Activated CD4-positive, alpha-beta T cell treated with anti-CD3 and anti-CD28 coated beads, Interleukin-2, amount 50 U/mL, for 16 hours (primary cell): ENCODE results near the gene PSORS1C2.
A peak's percentile ranks its signal among the peaks of the same experiment; 100 is the strongest.

Source experiments
- DNase-seq: peaks from one replicate; pipeline ENCODE4 v3.0.0-alpha.2; 2020

PSORS1C2 gene

GRCh38 chr6:31135710-31136109 is 3.2 kb downstream of the PSORS1C2 start:
- no peak for DNase-seq

GRCh38 chr6:31132806-31133205 is 6.1 kb downstream of the PSORS1C2 start:
- DNase-seq = no peak

GRCh38 chr6:31131595-31131994 is 7.3 kb downstream of the PSORS1C2 start:
- DNase-seq = no peak

GRCh38 chr6:31130751-31131150 is 8.1 kb downstream of the PSORS1C2 start:
- DNase-seq = no peak

GRCh38 chr6:31129130-31129529 is 9.7 kb downstream of the PSORS1C2 start:
- DNase-seq = no peak

- DNase-seq = peak; percentile 65
Observed at GRCh38 chr6:31128093-31128676, 10.7 kb downstream of the PSORS1C2 start.

GRCh38 chr6:31126396-31127175 is 12.3 kb downstream of the PSORS1C2 start:
- DNase-seq = no peak

GRCh38 chr6:31125586-31126363 is 13.1 kb downstream of the PSORS1C2 start:
- DNase-seq = no peak

GRCh38 chr6:31125162-31125561 is 13.7 kb downstream of the PSORS1C2 start:
- DNase-seq = no peak

- DNase-seq = no peak
Observed at GRCh38 chr6:31122791-31123706, 15.8 kb downstream of the PSORS1C2 start.

- no peak for DNase-seq
Observed at GRCh38 chr6:31121131-31121790, 17.6 kb downstream of the PSORS1C2 start.

- no peak for DNase-seq
Observed at GRCh38 chr6:31120151-31120915, 18.5 kb downstream of the PSORS1C2 start, which contains the start of gene CDSN. CDSN (minus strand) TSS chr6:31120446; CDS start chr6:31120419, 27 bp downstream.

- no peak for DNase-seq
Observed at GRCh38 chr6:31118178-31118577, 20.7 kb downstream of the PSORS1C2 start.

GRCh38 chr6:31116661-31117385 is 22.0 kb downstream of the PSORS1C2 start:
- no peak for DNase-seq

- DNase-seq = no peak
Observed at GRCh38 chr6:31115941-31116560, 22.8 kb downstream of the PSORS1C2 start.

- DNase-seq = no peak
Observed at GRCh38 chr6:31114970-31115849, 23.7 kb downstream of the PSORS1C2 start.

- DNase-seq = no peak
Observed at GRCh38 chr6:31114541-31114878, 24.4 kb downstream of the PSORS1C2 start, which contains the start of gene PSORS1C1. PSORS1C1 (plus strand) TSS chr6:31114800; CDS start chr6:31129633, 14,833 bp downstream.

- DNase-seq = no peak
Observed at GRCh38 chr6:31113861-31114540, 24.9 kb downstream of the PSORS1C2 start.
